ENCODE measurements around the gene COX19. TPM values are rescaled to one million over a fixed set of nuclear protein-coding genes. Genes with fewer than 3 reads are reported as not detected.

Gene COX19
- total RNA-seq, 1 experiment from 2014 or later = 14.0 TPM

- Histone ChIP-seq H3K9ac (ENCODE audit: low read length) (no peak overlapping the region), H3K9me3 (ENCODE audit: control insufficient read depth in 1 of 2, insufficient read depth in 1 of 2, low read depth in 1 of 2, low read length in 2 of 2) (0 out of 4 replicates have a peak, but pooled peaks cover 0 to 4% of the 10 kb centered on the region in 2 experiments), H3K79me2 (ENCODE audit: insufficient read depth, low read length) (no peaks in the 10 kb centered on the region; the same call in 1 of the 2 replicates), H3K36me3 (ENCODE audit: control insufficient read depth in 1 of 2, insufficient read depth in 2 of 2, low read length in 2 of 2) (no peaks in the 10 kb centered on the region), H2AFZ (ENCODE audit: low read depth, low read length, poor library complexity, severe bottlenecking) (no peak overlapping the region), H3K9me2 (ENCODE audit: insufficient read depth) (no peaks in the 10 kb centered on the region), H3K27ac (ENCODE audit: low read depth, low read length) (no peak overlapping the region), H3K4me1 (ENCODE audit: control insufficient read depth in 1 of 2, insufficient read depth in 2 of 2, low read length in 2 of 2) (peaks cover 25 to 30% of the 10 kb centered on the region in 2 experiments), H3K4me2 (ENCODE audit: low read length) (no peak overlapping the region), H3K4me3 (replicated peaks in 1 of 2; ENCODE audit: low read depth in 1 of 2, low read length in 2 of 2) (no peak overlapping the region), H3K27me3 (ENCODE audit: insufficient read depth, low read length) (0 out of 2 replicates have a peak, but pooled peaks cover 4% of the 10 kb centered on the region), H4K20me1 (ENCODE audit: insufficient read depth) (no peaks in the 10 kb centered on the region)
- ATAC-seq = no peak
- intact Hi-C loops (cut with micrococcal nuclease) = no loop called here
- ChIA-PET CTCF (no interaction called here), POLR2A (no interaction called here), RAD21 (ENCODE audit: low non-redundant PET in 1 of 2, low total read pairs in 2 of 2, uncharacterized antibody in 2 of 2, unreplicated experiment in 2 of 2) (interaction anchor here in 1 of 2 experiments (0.6 kb wide), 1 partner anchor 10 kb away, joined by 3 read pairs; no protein-coding TSS in a partner anchor)
- TF ChIP-seq MAX (IDR thresholded peaks at IDR 0.05) (no peak), ATF3 (IDR thresholded peaks at IDR 0.05) (no peak), SIN3A (IDR thresholded peaks at IDR 0.05; ENCODE audit: low read depth) (no peak), CTCF (IDR thresholded peaks at IDR 0.05 in 2 of 3, conservative IDR thresholded peaks at IDR 0.05 in 1 of 3; ENCODE audit: borderline replicate concordance in 1 of 3, insufficient read depth in 1 of 3, low read depth in 2 of 3, low read length in 2 of 3) (no peak), REST (IDR thresholded peaks at IDR 0.05; ENCODE audit: low read depth) (no peak), SRF (IDR thresholded peaks at IDR 0.05; ENCODE audit: low read depth) (no peak), CEBPB (IDR thresholded peaks at IDR 0.05; ENCODE audit: low read depth) (no peak), ZFX (IDR thresholded peaks at IDR 0.05) (no peak), ZNF274 (IDR thresholded peaks at IDR 0.05; ENCODE audit: low read depth, low read length) (no peak)
- no TSS peak for BruUV-seq (replicated peaks)
- DNase-seq (ENCODE audit: low read depth, low spot score) = no peak
Observed at GRCh38 chr7:940599-941408, 34.5 kb downstream of the COX19 start.

All from HCT116 (cell line).